ENCODE data around the gene PNRC1. TPM values are rescaled to one million over a fixed set of nuclear protein-coding genes. Genes with fewer than 3 reads are reported as not detected.
A peak's percentile ranks its signal among the peaks of the same experiment; 100 is the strongest.

Gene PNRC1
- total RNA-seq, 1 donor from 2014 or later: 93.2 TPM

DNA sequence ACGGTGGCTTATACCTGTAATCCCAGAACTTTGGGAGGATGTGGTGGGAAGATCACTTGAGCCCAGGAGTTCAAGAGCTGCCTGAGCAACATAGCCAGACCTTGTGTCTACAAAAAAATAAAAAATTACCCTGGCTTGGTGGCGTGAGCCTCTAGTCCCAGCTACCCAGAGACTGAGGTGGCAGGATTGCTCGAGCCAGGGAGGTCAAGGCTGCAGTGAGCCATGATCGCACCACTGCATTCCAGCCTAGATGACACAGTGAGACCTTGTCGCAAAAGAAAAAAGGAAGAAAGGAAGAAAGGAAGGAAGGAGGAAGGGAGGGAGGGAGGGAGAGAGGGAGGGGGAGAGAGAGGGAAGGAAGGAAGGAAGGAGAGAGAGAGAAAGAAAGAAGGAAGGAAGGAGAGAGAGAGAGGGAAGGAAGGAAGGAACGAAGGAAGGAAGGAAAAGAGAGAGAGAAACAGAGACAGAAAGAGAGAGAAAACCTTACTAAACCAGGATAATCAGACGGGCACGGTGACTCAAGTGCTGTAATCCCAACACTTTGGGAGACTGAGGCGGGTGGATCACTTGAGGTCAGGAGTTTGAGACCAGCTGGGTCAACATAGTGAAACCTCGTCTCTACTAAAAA lies 10.9 kb upstream of the PNRC1 start:
- Histone ChIP-seq H4K20me1 (ENCODE audit: insufficient read depth, low read length) (no peaks in the 10 kb centered on the region), H3K4me2 (ENCODE audit: low read length) (no peak overlapping the region), H2AFZ (ENCODE audit: low read depth, low read length) (no peak overlapping the region), H3K27me3 (ENCODE audit: insufficient read depth, low read length) (peaks cover 3% of the 10 kb centered on the region), H3K27ac (ENCODE audit: low read depth, low read length) (no peak overlapping the region), H3K79me2 (ENCODE audit: insufficient read depth, low read length) (no peaks in the 10 kb centered on the region), H3K9ac (ENCODE audit: low read length) (no peak overlapping the region), H3K4me1 (ENCODE audit: insufficient read depth, low read length) (no peaks in the 10 kb centered on the region), H3K9me3 (ENCODE audit: insufficient read depth, low read depth, low read length) (no peaks in the 10 kb centered on the region), H3K36me3 (ENCODE audit: insufficient read depth, low read length) (no peaks in the 10 kb centered on the region), H3K4me3 (ENCODE audit: insufficient read depth, low read depth, low read length) (no peak overlapping the region)
- TF ChIP-seq EZH2 (IDR thresholded peaks at IDR 0.05; ENCODE audit: insufficient read depth, low read length) (no peak), CTCF (IDR thresholded peaks at IDR 0.05; ENCODE audit: insufficient read depth, low read depth, low read length) (no peak)
- no peaks in the 10 kb centered on the region for H3K27me3 Mint-ChIP-seq (ENCODE audit: low read depth, unreplicated experiment)
- FAIRE-seq (no peak), DNase-seq (ENCODE audit: low read depth) (no peak)
- H3K27ac Mint-ChIP-seq (ENCODE audit: unreplicated experiment): no peak overlapping the region
- no peaks in the 10 kb centered on the region for H3K9me3 Mint-ChIP-seq (ENCODE audit: unreplicated experiment)
- H3K4me1 Mint-ChIP-seq (ENCODE audit: low read depth, unreplicated experiment): peaks cover 7% of the 10 kb centered on the region
- no peak overlapping the region for H3K4me3 Mint-ChIP-seq (ENCODE audit: unreplicated experiment)
- H3K36me3 Mint-ChIP-seq (ENCODE audit: low read depth, unreplicated experiment): no peaks in the 10 kb centered on the region

GRCh38 chr6:89071036-89071435 lies 9.5 kb upstream of the PNRC1 start:
- Histone ChIP-seq H3K4me2 (ENCODE audit: low read length) (no peak overlapping the region), H2AFZ (ENCODE audit: low read depth, low read length) (no peak overlapping the region), H3K4me3 (ENCODE audit: insufficient read depth, low read depth, low read length) (no peak overlapping the region), H3K9me3 (ENCODE audit: insufficient read depth, low read depth, low read length) (no peaks in the 10 kb centered on the region), H3K27ac (ENCODE audit: low read depth, low read length) (no peak overlapping the region), H3K36me3 (ENCODE audit: insufficient read depth, low read length) (no peaks in the 10 kb centered on the region), H3K4me1 (ENCODE audit: insufficient read depth, low read length) (no peaks in the 10 kb centered on the region), H3K79me2 (ENCODE audit: insufficient read depth, low read length) (no peaks in the 10 kb centered on the region), H4K20me1 (ENCODE audit: insufficient read depth, low read length) (no peaks in the 10 kb centered on the region), H3K27me3 (ENCODE audit: insufficient read depth, low read length) (peaks cover 3% of the 10 kb centered on the region), H3K9ac (ENCODE audit: low read length) (no peak overlapping the region)
- Mint-ChIP-seq H3K9me3 (ENCODE audit: unreplicated experiment) (no peaks in the 10 kb centered on the region), H3K27me3 (ENCODE audit: low read depth, unreplicated experiment) (no peaks in the 10 kb centered on the region), H3K4me1 (ENCODE audit: low read depth, unreplicated experiment) (peaks cover 7% of the 10 kb centered on the region), H3K36me3 (ENCODE audit: low read depth, unreplicated experiment) (no peaks in the 10 kb centered on the region), H3K4me3 (ENCODE audit: unreplicated experiment) (no peak overlapping the region), H3K27ac (ENCODE audit: unreplicated experiment) (no peak overlapping the region)
- FAIRE-seq: peak; percentile 9
- DNase-seq (ENCODE audit: low read depth): no peak
- TF ChIP-seq CTCF (IDR thresholded peaks at IDR 0.05; ENCODE audit: insufficient read depth, low read depth, low read length) (no peak), EZH2 (IDR thresholded peaks at IDR 0.05; ENCODE audit: insufficient read depth, low read length) (no peak)

- Histone ChIP-seq H3K27me3 (ENCODE audit: insufficient read depth, low read length) (peaks cover 3% of the 10 kb centered on the region), H3K27ac (ENCODE audit: low read depth, low read length) (no peak overlapping the region), H3K79me2 (ENCODE audit: insufficient read depth, low read length) (no peaks in the 10 kb centered on the region), H2AFZ (ENCODE audit: low read depth, low read length) (no peak overlapping the region), H3K4me3 (ENCODE audit: insufficient read depth, low read depth, low read length) (no peak overlapping the region), H4K20me1 (ENCODE audit: insufficient read depth, low read length) (no peaks in the 10 kb centered on the region), H3K4me2 (ENCODE audit: low read length) (no peak overlapping the region), H3K36me3 (ENCODE audit: insufficient read depth, low read length) (no peaks in the 10 kb centered on the region), H3K9ac (ENCODE audit: low read length) (no peak overlapping the region), H3K4me1 (ENCODE audit: insufficient read depth, low read length) (no peaks in the 10 kb centered on the region), H3K9me3 (ENCODE audit: insufficient read depth, low read depth, low read length) (no peaks in the 10 kb centered on the region)
- Mint-ChIP-seq H3K27me3 (ENCODE audit: low read depth, unreplicated experiment) (no peaks in the 10 kb centered on the region), H3K4me1 (ENCODE audit: low read depth, unreplicated experiment) (peaks cover 7% of the 10 kb centered on the region), H3K27ac (ENCODE audit: unreplicated experiment) (no peak overlapping the region), H3K36me3 (ENCODE audit: low read depth, unreplicated experiment) (no peaks in the 10 kb centered on the region), H3K9me3 (ENCODE audit: unreplicated experiment) (no peaks in the 10 kb centered on the region), H3K4me3 (ENCODE audit: unreplicated experiment) (no peak overlapping the region)
- FAIRE-seq: no peak
- no peak for DNase-seq (ENCODE audit: low read depth)
- TF ChIP-seq EZH2 (IDR thresholded peaks at IDR 0.05; ENCODE audit: insufficient read depth, low read length) (no peak), CTCF (IDR thresholded peaks at IDR 0.05; ENCODE audit: insufficient read depth, low read depth, low read length) (no peak)
These were observed 7.4 kb upstream of the PNRC1 start for GRCh38 chr6:89073014-89073620.

Data from astrocyte (in vitro differentiated cells and primary cell).